ENCODE data around the gene TTC13.
"Not testable (repeated sequence)": the region's sequence is repeated elsewhere in the genome, so short reads cannot be mapped to it uniquely, and the experiment has no call there.

The TTC13 gene

DNA sequence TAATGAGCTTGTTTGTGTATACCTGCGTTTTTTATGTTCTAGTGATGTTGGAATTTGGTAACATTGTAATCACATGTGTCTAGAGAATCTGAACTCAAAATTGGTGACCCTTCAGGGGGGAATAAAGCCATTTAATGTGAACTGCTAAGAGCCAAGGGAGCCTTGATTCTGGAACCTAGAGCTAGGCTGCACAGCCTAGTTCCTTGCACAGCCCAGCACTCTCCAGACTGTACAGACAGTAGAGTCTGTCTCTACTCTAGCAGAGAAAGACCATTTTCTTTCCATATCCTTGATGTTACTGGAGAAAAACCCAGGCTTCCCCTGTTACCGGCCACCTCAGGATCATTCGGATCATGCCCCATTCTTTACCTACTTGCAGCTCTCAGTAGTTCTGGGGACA is 8.8 kb upstream of the TTC13 start:
- no peak for DNase-seq (ENCODE audit: low read depth in 1 of 2, low spot score in 1 of 2)

DNA sequence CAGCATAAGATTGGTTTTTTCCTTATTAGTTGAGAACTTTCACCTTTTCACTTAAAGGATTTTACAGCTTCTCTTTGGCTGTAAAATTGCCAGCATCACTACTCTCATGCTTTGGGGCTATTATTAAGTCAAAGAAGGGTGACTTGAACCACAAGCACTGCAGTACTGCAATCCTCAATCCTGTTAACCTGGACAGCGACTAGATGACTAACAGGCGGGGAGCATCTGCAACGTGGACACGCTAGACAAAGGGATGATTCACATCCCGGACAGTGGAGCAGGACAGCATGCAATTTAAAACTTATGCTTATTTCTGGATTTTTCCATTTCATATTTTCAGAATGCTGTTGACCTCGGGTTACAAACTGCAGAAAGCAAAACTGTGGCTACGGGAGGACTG is 8.3 kb upstream of the TTC13 start:
- DNase-seq (ENCODE audit: low read depth in 1 of 2, low spot score in 1 of 2): no peak

GRCh38 chr1:230985711-230986110 is 7.0 kb upstream of the TTC13 start:
- no peak for DNase-seq (ENCODE audit: low read depth in 1 of 2, low spot score in 1 of 2)

- not testable (repeated sequence) for DNase-seq (ENCODE audit: low read depth in 1 of 2, low spot score in 1 of 2)
These were observed 6.2 kb upstream of the TTC13 start for GRCh38 chr1:230984622-230985515.

DNA sequence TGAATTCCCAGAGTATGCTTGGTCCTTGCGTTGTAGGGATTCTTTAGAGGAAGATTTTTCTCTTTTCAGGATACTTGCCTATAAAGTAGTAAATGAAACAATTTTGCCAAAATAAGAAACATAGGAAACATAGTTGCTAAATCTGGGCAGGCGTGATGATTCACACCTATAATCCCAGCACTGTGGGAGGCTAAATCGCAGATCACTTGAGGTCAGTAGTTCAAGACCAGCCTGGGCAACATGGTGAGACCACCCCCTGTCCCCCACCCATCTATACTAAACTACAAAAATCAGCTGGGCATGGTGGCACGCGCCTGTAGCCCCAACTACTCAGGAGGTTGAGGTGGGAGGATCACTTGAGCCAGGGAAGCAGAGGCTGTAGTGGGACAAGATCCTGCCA is 5.2 kb upstream of the TTC13 start:
- DNase-seq (ENCODE audit: low read depth in 1 of 2, low spot score in 1 of 2): no peak

- DNase-seq (ENCODE audit: low read depth in 1 of 2, low spot score in 1 of 2): no peak
These were observed 4.0 kb upstream of the TTC13 start for GRCh38 chr1:230982696-230983095.

GRCh38 chr1:230979952-230980351 is 1.3 kb upstream of the TTC13 start:
- no peak for DNase-seq (ENCODE audit: low read depth in 1 of 2, low spot score in 1 of 2)

DNA sequence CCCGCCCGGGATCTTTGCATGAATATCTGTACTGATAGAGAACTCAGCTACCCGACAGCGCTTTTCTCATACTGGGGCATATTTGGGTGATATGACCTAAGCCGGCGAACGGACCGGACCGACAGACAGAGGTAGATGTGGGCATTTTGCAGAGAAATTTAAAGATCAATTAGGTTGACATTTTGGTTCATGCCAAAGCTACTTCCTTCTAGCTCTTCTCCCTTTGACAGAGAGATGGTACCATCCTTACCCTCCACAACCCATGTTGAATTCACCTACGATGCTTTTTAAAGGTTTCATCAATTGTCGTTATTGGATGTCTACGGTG is 692 bp upstream of the TTC13 start:
- no peak for DNase-seq (ENCODE audit: low read depth in 1 of 2, low spot score in 1 of 2)

GRCh38 chr1:230977761-230978490 is 735 bp downstream of the TTC13 start:
- DNase-seq (ENCODE audit: low read depth in 1 of 2, low spot score in 1 of 2): peak; percentile 19 to 20

DNA sequence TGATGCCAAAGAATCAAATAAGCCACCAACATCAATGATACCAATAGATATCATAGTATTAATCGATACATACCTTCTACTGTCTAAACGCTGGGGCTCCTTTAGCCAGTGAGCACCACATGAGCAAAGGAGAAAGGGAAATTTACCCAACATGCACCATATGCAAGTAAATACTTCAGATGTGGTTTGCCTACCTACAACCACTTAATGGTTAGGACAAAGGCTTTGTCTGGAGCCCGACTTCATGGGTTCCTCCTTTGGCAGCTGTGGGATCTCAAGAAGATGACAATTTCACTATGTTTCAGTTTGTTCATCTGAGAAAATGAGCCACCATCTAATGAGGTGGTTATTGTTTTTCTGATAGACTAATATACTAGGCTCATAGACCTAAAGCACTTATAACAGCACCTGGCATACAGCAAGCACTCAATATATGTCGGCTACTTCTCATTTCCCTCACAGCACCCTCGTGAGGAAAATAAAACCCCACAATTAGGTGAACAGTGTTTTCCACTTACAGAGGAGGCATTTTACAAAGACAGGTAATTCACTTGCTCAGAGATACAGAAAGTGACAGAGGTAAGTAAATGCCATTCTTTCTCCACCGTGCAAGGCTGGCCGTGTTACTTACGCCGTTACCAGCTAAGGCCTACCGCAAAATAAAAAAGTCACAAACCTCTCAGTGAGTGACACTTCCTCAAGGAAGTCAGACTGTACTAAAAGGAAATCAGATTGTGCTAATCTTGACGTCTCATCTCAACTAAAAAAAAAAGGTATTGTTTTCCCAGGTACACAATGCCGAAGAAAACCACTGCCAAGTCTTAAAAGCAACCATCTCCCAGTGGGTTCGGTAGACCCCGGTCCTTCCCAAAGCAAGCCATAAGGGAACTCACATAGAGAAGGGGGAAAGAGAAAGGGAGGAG is 1.6 kb downstream of the TTC13 start:
- no peak for DNase-seq (ENCODE audit: low read depth in 1 of 2, low spot score in 1 of 2)

GRCh38 chr1:230976360-230976759 is 2.3 kb downstream of the TTC13 start:
- no peak for DNase-seq (ENCODE audit: low read depth in 1 of 2, low spot score in 1 of 2)

GRCh38 chr1:230975636-230976035 is 3.0 kb downstream of the TTC13 start:
- no peak for DNase-seq (ENCODE audit: low read depth in 1 of 2, low spot score in 1 of 2)

DNA sequence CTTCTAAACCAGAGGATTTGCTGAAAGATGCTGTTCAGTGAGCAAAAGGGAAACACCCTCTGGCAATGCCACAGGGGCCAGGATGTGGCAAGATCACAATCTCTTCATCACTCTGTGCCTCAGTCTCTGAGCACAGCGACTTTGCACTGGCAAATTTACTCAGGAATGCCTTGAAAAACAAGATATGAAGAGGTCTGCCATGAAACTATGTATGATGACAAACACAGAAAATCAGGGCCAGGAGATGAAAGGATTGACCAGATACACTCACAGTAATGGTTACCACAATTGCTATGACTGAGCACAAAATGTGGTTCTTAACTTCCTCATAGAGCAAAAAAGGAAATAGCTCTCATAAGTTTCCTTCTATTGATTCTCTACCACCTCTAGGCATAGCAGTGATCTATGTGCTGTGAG is 5.8 kb downstream of the TTC13 start:
- DNase-seq (ENCODE audit: low read depth in 1 of 2, low spot score in 1 of 2): peak in 1 of 2 donors; percentile 32

DNA sequence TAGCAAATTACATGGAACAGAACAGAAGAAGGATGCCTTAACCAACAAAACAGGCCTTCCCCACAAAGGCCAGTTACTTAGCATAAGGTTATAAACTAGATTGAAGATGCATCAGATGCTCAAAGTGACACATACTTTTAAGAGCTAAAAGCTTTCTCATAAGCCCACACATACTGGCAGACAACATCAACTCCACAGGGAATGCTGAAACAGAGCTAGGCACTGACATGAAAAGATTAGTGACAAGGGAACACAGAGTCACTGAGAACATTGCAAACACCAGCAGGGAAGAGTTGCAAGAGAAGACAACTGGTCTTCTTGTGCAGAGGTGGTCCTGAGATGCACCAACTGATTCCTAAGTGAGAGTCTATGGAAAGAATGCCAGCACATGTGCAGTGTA is 6.9 kb downstream of the TTC13 start:
- DNase-seq (ENCODE audit: low read depth in 1 of 2, low spot score in 1 of 2): no peak

DNA sequence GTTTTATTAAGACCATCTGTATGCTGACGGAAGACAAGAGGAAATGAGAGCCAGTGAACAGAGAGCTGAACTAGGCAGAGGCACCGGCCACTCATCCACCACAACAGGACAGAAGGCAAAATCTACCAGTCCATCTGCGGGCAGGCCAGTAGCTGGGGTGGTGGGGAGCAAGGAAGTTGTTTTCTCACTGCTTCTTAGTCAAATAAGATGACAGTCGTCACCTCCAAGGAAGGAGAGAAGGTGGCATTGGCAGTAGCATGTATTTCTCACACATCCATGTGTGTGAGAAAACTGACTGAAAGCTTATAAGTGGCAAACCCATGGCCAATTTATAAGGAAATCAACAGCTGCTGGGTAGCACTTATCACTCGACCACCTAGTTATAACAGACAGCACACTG is 8.2 kb downstream of the TTC13 start:
- no peak for DNase-seq (ENCODE audit: low read depth in 1 of 2, low spot score in 1 of 2)

DNA sequence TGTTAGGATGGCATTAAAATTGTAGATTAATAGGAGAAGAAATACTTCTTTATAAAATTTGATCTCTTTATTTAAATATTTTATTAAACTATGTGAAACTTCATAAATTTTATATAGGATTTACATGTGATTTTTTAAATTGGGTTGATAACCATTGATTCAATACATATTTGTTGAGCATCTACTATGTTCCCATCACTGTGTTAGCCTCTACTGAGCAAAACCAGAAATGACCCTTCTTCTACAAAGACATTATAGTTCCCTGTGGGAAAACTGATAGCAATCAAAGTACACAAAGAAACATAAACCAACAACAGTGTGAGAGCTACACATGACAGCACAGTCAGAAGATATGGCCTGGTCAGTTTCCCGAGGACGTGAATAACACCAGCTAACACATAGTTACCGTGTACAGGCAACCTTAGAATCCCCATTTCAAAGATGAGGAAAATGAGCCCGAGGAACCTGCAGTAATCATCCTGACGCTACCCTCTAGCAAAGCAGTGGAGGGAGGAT is 12.2 kb downstream of the TTC13 start:
- DNase-seq (ENCODE audit: low read depth in 1 of 2, low spot score in 1 of 2): no peak

DNA sequence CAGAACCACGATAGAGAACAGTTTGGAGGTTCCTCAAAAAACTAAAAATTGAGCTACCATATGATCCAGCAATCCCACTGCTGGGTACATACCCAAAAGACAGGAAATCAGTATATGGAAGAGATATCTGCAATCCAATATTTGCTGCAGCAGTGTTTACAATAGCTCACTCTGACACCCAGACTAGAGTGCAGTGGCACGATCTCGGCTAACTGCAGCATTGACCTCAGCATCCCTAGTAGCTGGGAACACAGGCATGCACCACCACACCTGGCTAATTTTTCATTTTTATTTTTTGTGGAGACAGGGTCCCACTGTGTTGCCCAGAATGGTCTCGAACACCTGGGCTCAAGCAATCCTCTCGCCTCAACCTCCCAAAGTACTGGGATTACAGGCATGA is 13.1 kb downstream of the TTC13 start:
- no peak for DNase-seq (ENCODE audit: low read depth in 1 of 2, low spot score in 1 of 2)

DNA sequence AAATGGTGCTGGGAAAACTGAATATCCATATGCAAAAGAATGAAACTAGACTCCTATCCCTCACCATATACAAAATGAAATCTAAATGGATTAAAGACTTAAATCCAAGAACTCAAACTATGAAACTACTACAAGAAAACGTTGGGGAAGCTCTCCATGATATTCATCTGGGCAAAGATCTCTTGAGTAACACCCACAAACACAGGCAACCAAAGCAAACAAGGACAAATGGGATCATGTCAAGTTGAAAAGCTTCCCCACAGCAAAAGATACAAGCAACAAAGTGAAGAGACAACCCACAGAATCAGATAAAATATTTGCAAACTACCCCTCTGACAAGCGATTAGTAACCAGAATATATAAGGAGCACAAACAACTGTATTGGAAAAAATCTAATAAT is 13.8 kb downstream of the TTC13 start:
- no peak for DNase-seq (ENCODE audit: low read depth in 1 of 2, low spot score in 1 of 2)

DNA sequence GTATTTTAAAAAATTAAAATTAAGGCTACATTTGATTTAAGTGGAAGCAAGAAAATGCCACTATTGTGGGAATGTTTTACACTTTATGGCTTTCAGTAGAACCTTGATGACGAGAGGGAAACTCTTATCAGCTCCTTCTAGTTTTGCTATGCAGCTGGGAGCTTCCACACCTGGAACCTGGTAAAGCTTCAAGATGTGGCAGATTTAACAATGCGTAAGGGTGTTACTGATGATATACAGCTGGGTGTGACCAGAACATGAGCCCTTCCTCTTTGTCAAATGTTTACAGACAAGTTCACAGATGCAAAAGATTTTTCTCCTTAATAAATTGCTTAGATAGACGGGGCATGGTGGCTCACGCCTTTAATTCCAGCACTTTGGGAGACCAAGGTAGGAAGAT is 20.3 kb downstream of the TTC13 start:
- DNase-seq (ENCODE audit: low read depth in 1 of 2, low spot score in 1 of 2): no peak

- no peak for DNase-seq (ENCODE audit: low read depth in 1 of 2, low spot score in 1 of 2)
These were observed 21.1 kb downstream of the TTC13 start for GRCh38 chr1:230957580-230957989.

GRCh38 chr1:230950404-230950803 is 28.3 kb downstream of the TTC13 start:
- DNase-seq (ENCODE audit: low read depth in 1 of 2, low spot score in 1 of 2): no peak

Measured in activated CD4-positive, alpha-beta T cell treated with anti-CD3 and anti-CD28 coated beads, Interleukin-2, amount 50 U/mL, for 24 hours (primary cell).